GM23248 (cell line): ENCODE data around the gene CLEC16A.

Experiments used
- EZH2 ChIP-seq: fragments of 200-600 bp; sonication (generic); IDR thresholded peaks from 2 replicates; pipeline ENCODE4 v1.6.1; 2018; ENCODE audit warnings: antibody characterized with exemption, mild to moderate bottlenecking; ENCODE audit not compliant: insufficient read depth, poor library complexity, severe bottlenecking
- EZH2phosphoT487 ChIP-seq: fragments of 200-600 bp; sonication (generic); IDR thresholded peaks from 2 replicates; pipeline ENCODE4 v1.6.1; 2018; ENCODE audit warnings: antibody characterized with exemption, moderate library complexity, mild to moderate bottlenecking, low read depth; ENCODE audit not compliant: insufficient read depth

DNA sequence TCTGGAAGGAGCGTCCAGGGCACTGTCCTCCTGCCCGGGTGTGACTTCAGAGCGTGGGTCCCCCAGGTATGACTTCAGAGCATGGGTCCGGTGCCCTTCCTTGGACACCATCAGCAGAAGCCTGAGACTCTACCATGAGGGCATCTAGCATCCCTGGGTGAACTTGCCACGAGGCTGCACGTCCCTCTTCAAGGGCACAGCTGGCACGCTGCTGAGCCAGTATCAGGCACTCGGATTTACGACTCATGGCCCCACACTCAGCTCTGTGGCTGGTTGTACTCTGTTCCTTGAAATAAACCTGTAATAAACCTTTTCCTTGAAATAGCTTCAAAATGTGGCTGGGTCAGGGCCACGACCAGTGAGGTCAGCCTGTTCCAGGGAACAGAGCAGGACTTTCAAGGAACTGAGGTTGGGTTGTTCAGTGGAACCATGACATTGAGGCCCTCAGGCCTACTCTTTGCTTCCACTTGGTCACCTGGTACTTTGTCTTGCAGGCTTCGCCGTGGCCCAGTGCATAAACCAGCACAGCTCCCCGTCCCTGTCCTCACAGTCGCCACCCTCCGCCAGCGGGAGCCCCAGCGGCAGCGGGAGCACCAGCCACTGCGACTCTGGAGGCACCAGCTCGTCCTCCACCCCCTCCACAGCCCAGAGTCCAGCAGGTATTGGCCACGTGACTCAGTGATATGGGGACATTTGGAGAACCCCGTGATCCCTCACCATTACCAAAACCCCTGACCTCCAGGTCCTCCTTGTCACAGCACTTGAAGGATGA, 221.7 kb downstream of the CLEC16A start:
- TF ChIP-seq EZH2 (no peak), EZH2phosphoT487 (no peak)
